Osteocyte (in vitro differentiated cells): ENCODE results near the gene HMSD. TPM values are rescaled to one million over a fixed set of nuclear protein-coding genes. Genes with fewer than 3 reads are reported as not detected.

Source experiments
- DNase-seq: peaks from one replicate; pipeline ENCODE4 v3.0.0; 2021; ENCODE audit warnings: mixed read lengths; ENCODE audit not compliant: unreplicated experiment; ENCODE audit errors: extremely low spot score
- H3K27ac Mint-ChIP-seq: one replicate; pipeline ENCODE4 v1.8.0; 2021; ENCODE audit warnings: mild to moderate bottlenecking, mixed read lengths; ENCODE audit not compliant: unreplicated experiment
- H3K27me3 Mint-ChIP-seq: one replicate; pipeline ENCODE4 v1.8.0; 2021; ENCODE audit warnings: mixed read lengths; ENCODE audit not compliant: unreplicated experiment
- H3K36me3 Mint-ChIP-seq: one replicate; pipeline ENCODE4 v1.8.0; 2021; ENCODE audit warnings: mixed read lengths; ENCODE audit not compliant: unreplicated experiment
- H3K4me1 Mint-ChIP-seq: one replicate; pipeline ENCODE4 v1.8.0; 2021; ENCODE audit warnings: mixed read lengths; ENCODE audit not compliant: unreplicated experiment
- H3K4me3 Mint-ChIP-seq: one replicate; pipeline ENCODE4 v1.8.0; 2021; ENCODE audit warnings: mild to moderate bottlenecking, moderate library complexity, mixed read lengths; ENCODE audit not compliant: unreplicated experiment
- H3K9me3 Mint-ChIP-seq: one replicate; pipeline ENCODE4 v1.8.0; 2021; ENCODE audit warnings: mixed read lengths; ENCODE audit not compliant: unreplicated experiment
- total RNA-seq: library from RNA; stranded (reverse); gene quantifications from 2 replicates; pipeline ENCODE4 v1.2.1, GENCODE V29; 2021
- TF ChIP-seq, protein P1 (sequence below): fragments of 200-600 bp; sonication (generic); IDR thresholded peaks from 2 replicates; pipeline ENCODE4 v1.5.0; 2021; ENCODE audit warnings: antibody characterized with exemption, mild to moderate bottlenecking, moderate library complexity

HMSD gene
- total RNA-seq, 1 donor from 2014 or later: not detected

DNA sequence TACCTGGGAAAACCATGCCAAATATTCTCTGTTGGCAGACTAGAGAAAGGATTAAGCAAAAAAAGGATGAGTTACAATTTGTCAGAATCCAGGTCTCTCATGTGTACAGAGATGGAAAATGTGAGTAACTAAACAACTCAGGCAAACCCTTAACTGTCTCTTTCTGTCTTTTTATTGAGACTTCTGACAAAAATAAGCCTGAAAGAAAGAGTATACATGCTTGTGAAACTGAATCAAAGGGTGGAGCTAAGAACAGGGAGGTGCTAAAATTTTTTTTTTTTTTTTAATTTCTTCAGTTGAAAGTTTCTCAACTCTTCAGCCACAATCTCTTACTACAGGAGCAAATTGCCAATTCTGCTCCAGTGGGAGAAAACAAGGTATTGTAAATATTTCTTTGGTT lies 41.4 kb upstream of the HMSD start, which contains the start of gene SERPINB10:
SERPINB10 (plus strand) TSS at position 295 of the 400 bp plus-strand sequence. CDS start 7,553 bp downstream, outside the sequence.
- no peak for DNase-seq
- no peak within 1 kb of the TSS for H3K4me3 Mint-ChIP-seq
- no peaks in the 10 kb centered on the region for H3K36me3 Mint-ChIP-seq
- H3K27me3 Mint-ChIP-seq: peaks cover 37% of the 10 kb centered on the region
- no peaks in the 10 kb centered on the region for H3K9me3 Mint-ChIP-seq
- no peak within 1 kb of the TSS for H3K27ac Mint-ChIP-seq
- no peaks in the 10 kb centered on the region for H3K4me1 Mint-ChIP-seq
- TF ChIP-seq, protein P1, sequence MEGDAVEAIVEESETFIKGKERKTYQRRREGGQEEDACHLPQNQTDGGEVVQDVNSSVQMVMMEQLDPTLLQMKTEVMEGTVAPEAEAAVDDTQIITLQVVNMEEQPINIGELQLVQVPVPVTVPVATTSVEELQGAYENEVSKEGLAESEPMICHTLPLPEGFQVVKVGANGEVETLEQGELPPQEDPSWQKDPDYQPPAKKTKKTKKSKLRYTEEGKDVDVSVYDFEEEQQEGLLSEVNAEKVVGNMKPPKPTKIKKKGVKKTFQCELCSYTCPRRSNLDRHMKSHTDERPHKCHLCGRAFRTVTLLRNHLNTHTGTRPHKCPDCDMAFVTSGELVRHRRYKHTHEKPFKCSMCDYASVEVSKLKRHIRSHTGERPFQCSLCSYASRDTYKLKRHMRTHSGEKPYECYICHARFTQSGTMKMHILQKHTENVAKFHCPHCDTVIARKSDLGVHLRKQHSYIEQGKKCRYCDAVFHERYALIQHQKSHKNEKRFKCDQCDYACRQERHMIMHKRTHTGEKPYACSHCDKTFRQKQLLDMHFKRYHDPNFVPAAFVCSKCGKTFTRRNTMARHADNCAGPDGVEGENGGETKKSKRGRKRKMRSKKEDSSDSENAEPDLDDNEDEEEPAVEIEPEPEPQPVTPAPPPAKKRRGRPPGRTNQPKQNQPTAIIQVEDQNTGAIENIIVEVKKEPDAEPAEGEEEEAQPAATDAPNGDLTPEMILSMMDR: no peak

DNA sequence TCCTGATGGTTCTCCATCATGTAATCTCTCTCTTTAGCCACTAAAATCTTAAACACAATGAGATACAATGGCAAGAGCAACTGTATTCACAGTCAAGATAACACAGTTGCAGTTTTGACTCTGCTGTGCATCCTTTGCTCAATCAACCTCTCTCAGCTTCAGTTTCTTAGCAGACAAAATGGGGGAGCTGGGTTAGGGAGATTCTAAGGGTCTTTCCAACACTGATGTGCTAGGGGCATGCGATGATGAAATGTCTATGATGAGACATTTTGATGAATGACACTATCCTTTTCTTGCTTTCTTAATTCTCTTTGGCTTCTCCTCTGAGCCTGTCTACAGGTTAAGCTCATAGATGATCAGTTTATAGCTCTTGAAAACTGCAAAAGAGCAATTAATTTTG lies 40.2 kb upstream of the HMSD start:
- no peak for DNase-seq
- H3K4me1 Mint-ChIP-seq: no peaks in the 10 kb centered on the region
- H3K27ac Mint-ChIP-seq: no peak overlapping the region
- no peak overlapping the region for H3K4me3 Mint-ChIP-seq
- TF ChIP-seq, protein P1: no peak
- H3K36me3 Mint-ChIP-seq: no peaks in the 10 kb centered on the region
- H3K27me3 Mint-ChIP-seq: peaks cover 45% of the 10 kb centered on the region
- no peaks in the 10 kb centered on the region for H3K9me3 Mint-ChIP-seq

DNA sequence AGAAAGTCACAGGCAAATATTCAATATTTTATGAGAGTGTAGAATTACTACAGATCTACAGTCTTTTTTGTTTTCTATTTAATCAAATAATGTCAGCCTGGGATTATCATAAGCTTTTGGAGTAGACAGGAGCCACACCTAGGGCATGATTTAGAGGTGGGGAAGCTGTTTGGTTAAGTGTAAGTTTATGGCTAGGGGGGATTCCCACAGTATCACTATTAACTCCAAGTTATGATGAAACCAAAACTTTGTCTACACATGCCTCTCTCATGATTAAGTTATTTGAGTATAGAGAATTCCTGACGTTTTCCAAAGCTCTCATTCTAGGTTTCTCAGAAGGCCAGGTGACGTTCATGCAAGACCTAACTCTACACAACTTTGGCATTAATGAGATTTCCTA lies 39.2 kb upstream of the HMSD start:
- Mint-ChIP-seq H3K36me3 (no peaks in the 10 kb centered on the region), H3K4me1 (no peaks in the 10 kb centered on the region), H3K4me3 (no peak overlapping the region), H3K27ac (no peak overlapping the region), H3K27me3 (peaks cover 37% of the 10 kb centered on the region), H3K9me3 (no peaks in the 10 kb centered on the region)
- no peak for DNase-seq
- TF ChIP-seq, protein P1: no peak

DNA sequence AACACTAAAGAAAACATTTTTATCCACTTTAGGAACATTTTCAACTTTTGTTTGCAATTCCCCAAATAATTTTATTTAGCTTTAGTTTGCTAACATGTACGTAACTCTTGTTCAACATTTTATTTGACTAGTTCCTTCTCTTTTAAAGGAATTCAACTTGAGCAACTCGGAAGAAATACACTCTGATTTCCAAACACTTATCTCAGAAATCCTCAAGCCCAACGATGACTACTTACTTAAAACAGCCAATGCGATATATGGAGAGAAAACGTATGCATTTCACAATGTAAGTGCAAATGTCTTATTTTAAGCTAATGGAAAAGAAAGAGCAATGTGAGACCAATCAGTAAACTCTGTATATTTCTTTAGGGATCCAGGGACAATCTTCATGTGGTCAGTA lies 31.3 kb upstream of the HMSD start:
- H3K4me3 Mint-ChIP-seq: no peak overlapping the region
- no peak for DNase-seq
- TF ChIP-seq, protein P1: no peak
- H3K27ac Mint-ChIP-seq: no peak overlapping the region
- H3K9me3 Mint-ChIP-seq: no peaks in the 10 kb centered on the region
- H3K4me1 Mint-ChIP-seq: no peaks in the 10 kb centered on the region
- no peaks in the 10 kb centered on the region for H3K36me3 Mint-ChIP-seq
- peaks cover 45% of the 10 kb centered on the region for H3K27me3 Mint-ChIP-seq

DNA sequence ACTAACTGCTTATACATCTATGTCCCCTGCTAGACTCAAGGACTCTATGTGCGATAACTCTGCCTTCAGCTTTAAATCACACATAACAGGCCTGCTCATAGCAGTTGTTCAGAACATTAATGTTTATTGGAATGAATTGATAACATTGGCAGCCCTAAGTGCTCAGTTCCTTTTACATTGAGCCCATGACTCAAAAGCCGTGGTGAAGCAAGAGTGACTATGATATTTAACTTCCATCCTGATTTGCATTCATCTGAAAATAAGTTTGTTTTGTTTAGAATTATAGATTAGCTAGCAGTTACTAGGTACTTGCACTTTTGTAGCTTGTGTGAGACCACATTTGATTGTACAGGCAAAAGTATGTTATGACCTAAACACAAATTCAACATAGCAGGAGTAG lies 27.1 kb upstream of the HMSD start:
- Mint-ChIP-seq H3K36me3 (no peaks in the 10 kb centered on the region), H3K27me3 (peaks cover 51% of the 10 kb centered on the region), H3K27ac (no peak overlapping the region), H3K9me3 (no peaks in the 10 kb centered on the region), H3K4me1 (no peaks in the 10 kb centered on the region), H3K4me3 (no peak overlapping the region)
- TF ChIP-seq, protein P1: no peak
- DNase-seq: no peak
